Dermis blood vessel endothelial cell (primary cell): ENCODE results near the gene SEMA6A. TPM values are rescaled to one million over a fixed set of nuclear protein-coding genes. Genes with fewer than 3 reads are reported as not detected.
A peak's percentile ranks its signal among the peaks of the same experiment; 100 is the strongest.

Experiments
- DNase-seq: peaks from one replicate; pipeline ENCODE4 v3.0.0; 2010
- total RNA-seq: library from RNA; depleted of rRNA; stranded (reverse); fragments of >200 nt; gene quantifications from 2 replicates; pipeline ENCODE4 v1.2.3, GENCODE V29; 2014

Gene SEMA6A
- total RNA-seq, 1 donor from 2014 or later, result 21.1 TPM

DNA sequence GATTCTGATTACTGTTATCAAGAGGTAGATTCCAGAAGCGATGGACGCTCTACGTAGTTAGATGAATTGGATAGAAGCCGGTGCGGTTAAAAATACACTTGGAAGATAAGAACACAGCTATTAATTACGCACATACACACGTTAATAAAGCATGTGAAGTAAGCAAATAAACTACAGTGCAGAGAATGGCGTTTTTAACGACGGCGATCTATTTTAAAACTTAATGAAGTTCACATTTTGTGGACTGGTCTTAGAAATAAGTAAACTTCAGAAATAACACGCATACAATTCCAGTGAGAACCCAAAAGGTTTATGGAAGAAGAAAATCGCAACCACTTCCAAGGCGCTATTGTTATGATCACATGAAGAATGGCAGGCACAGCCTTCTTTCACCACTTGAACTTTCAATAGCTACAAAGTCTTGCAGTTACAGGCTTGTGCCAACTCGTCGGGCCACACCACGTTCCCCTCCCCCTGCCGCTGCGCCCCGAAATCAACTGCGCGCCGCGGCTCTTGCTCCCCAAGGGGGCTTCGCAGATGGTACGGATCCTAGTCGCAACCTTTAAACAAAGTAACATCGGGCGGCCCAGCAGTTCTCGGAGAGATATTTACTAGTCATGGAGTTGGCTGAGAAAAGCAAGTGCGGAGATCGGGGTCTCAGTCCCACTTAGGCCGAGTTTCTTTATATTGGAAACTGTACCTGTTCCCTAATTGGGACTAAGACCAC, 866 bp upstream of the SEMA6A start:
- peak; percentile 36 for DNase-seq

DNA sequence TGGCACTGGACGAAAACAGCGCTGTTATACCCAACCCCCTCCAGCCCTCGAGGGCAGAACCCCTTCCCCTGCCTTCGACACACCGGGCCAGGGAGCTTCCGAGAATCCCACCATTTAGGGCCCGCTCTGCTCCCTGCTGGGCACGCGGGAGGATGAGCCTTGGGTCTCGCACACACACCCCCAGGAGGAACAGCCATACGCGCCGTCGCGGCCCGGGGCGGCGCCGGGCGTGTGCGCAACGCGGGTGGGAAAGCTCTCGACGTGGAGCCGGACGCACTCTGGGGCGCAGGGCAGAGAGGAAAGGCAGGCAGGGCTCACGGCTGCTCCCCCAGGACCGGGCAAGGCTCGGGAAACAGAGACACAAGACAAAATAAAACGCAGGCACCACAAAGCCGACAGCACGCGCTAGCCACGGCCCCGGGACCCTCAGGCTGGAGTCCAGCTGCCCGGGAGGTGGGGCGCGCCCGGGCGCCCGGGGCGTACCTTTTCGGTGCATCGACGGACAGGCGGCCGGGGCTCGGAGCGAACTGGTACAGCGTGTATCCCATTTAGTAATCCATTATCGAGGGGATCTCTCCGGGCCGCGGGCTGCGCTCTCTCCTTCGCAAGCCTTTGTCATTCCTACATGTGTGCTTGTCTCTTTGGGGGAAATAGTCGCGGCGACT, 789 bp downstream of the SEMA6A start:
- peak; percentile 34 for DNase-seq

DNA sequence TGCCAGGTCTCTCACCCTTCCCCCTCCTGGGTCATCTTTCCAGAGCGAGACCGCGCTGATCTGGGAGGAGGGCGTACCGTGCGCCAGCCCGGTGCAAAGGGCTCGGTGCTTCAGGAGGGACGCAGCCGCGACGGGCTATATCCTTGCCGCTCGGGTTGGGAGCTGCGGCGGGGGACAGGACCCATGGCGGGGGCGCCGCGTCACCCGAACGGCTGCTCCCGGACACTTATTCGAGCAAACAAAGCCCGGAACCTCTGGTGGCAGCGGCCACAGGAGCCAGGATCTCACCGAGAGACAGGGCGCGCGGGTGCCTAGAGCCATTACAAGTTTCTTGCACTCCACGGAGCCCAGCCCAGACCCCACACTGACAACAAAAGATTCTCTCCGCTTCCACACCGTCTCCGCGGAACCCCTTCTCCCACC, 1.3 kb downstream of the SEMA6A start:
- peak; percentile 32 for DNase-seq

- DNase-seq, result peak; percentile 34
These were observed 2.0 kb downstream of the SEMA6A start for GRCh38 chr5:116572350-116573278.

GRCh38 chr5:116571568-116572349, 2.9 kb downstream of the SEMA6A start:
- peak; percentile 16 for DNase-seq

- no peak for DNase-seq
These were observed 4.6 kb downstream of the SEMA6A start for GRCh38 chr5:116569999-116570398.

DNA sequence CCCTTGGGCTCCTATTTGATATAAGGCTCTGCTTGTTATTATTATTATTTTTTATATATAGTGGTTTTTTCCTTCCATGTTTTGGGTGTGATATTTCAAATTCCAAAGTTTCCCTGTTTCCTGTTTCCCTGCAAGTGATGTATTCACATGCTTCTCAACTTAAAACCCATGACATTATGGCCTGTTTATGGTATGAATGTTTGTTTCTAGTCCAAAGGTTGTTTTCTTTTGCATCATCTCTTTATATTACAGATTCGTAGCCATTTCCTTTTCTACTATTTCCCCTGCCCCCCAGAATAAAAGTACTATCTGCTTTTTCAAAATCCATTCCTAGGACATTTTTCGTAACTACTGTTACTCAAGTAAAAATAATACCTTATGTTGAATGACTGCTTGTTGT, 7.5 kb downstream of the SEMA6A start:
- DNase-seq, result no peak

DNA sequence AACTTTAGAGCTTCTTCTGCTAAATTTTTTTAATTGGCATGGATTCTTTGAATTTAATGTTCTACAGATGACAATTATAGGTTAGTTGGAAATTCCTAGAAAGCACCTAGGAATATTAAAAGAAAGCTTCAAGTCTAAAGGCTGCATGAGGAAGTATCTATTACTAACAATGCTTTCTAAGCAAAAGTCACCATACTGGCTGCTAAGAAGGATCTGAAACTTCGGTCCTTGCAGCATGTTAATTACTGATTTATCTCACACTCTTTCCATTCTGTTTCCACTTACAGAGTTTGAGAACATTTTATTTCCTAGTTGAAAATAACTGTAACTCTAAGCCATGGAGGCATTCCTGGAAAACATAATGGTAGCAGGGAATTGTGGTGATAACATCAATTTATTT, 8.4 kb downstream of the SEMA6A start:
- no peak for DNase-seq

DNA sequence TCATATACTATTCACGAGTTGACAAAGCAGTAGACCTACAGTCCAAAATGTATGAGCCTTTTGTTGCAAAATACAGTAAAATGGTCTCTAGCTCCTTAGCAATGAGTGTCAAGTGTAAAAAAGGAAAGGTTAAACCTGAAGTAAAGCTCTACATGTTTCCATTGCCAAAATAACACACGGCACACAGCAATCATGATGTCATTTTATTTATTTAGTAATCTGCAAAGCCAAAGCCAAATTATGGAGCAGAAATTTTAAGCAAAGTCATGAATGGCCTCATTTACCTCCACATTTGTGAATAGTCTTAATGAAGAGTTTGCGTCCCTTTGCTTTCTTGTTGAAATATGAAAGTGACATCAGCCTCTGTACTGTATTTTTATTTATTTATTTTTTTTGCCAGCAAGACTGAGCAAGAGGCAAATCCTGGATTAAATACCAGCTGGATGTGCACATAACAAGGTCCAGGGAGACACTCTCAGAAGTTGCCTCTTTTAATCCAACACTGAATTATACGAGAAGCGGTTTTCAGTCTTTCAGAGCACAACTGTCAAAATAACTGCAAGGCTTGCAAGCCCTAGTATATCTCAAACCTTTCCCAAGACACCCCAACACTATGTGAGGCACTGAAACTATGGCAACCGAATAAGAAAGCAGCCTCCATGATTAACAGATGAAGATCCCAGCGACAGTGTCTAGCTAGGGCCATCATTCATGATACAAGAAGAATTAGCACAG, 9.7 kb downstream of the SEMA6A start:
- no peak for DNase-seq

- no peak for DNase-seq
These were observed 10.3 kb downstream of the SEMA6A start for GRCh38 chr5:116564312-116564711.

- no peak for DNase-seq
These were observed 10.8 kb downstream of the SEMA6A start for GRCh38 chr5:116563736-116564308.

- DNase-seq, result no peak
These were observed 12.0 kb downstream of the SEMA6A start for GRCh38 chr5:116562669-116563068.

DNA sequence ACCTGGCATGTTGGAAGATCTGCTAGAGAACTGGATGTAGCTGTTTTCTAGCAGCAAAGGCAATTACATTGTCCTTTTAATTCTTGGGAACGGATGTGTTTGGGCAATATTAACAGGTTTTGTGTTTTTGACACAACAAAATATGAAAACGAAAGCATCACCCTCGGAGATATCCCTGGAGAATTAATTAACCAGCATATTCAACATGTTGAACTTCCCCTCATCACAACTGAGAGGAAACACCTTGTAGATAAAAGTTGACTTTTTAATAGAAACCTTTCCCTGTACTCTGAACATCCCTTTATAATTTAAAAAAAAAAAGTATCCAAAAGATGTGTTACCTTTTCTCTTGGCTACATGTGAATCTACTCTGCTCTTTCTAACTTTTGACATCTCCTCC, 13.0 kb downstream of the SEMA6A start:
- DNase-seq, result no peak

DNA sequence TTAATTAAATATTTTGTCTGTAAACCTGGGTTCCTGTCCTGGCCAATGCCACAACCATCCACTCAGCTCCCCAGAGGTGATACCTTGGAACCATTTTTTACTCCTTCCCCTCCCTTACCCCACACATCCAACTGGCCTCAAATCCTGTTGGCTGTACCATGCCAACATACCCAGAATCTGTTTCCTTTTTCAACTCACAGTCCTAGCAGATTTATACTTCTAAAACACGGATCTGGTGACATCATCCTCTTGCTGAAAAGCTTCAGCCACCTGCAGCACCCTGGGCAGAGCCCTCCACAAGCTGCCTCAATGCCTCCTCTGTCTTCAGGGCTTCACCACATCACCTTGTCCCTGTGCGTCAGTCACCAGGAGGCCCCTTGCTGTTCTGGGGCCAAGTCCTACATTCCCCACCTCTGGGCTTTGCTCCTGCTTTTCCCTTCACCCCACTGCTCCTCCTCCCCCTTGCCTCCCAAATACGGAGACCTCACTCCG, 14.9 kb downstream of the SEMA6A start:
- DNase-seq, result no peak

DNA sequence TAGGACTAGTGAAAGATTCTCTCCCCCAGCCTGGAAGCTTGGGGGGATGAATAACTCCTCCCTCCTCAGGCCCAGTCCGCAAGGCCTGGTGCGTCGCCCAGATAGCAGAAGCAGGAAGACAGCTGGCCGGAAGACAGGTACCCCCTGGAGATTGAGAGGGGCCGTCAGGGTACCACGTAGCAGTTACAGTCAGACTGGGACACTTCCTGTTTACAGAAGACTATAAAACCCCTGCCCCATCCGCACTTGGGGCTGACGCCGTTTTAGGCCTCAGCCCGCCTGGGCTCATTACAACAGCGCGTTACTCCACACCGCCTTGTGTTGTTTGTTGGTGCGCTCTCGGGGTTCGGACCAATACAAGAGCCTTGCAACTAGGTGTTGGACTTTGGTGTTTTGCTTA, 15.4 kb downstream of the SEMA6A start:
- no peak for DNase-seq

- peak; percentile 49 for DNase-seq
These were observed 16.9 kb downstream of the SEMA6A start for GRCh38 chr5:116557669-116558271.

DNA sequence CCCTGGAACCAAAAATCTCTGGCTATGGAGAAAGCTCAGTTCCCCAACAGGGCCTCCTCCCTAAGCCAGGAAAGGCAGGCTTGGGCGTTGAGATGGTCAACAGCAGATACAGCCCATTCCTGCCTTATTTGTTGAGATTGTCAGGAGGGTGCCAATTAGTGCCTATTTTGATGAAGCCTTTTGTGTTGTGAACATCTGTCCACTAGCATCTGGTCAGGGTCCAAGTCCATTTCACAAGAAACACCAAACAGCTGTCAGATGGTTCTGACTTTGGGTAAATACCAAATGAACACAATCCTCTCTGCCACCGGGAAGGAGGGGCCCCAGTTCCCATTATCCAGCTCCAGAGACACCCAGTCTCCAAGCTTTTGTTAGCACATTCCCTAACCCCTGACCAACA, 19.9 kb downstream of the SEMA6A start:
- DNase-seq, result no peak

DNA sequence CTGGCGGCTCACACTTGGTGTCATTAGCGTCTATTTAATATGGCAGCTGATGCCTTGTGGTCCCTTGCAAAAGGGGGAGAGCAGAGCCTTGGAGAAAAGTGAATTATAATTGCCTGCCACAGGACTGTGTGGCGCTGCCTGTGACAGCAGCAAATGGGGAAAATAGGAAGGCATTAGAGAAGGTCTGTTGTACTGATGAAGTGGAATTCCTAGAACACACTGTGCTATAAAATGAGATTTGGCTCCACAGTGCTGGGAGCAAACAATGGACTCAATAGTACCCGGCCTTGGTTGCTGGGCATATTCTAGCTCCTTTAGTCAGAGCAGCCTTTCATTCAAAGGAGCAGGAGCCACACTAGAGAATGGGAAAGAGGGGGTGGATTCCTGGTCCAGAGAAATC, 21.3 kb downstream of the SEMA6A start:
- DNase-seq, result no peak

DNA sequence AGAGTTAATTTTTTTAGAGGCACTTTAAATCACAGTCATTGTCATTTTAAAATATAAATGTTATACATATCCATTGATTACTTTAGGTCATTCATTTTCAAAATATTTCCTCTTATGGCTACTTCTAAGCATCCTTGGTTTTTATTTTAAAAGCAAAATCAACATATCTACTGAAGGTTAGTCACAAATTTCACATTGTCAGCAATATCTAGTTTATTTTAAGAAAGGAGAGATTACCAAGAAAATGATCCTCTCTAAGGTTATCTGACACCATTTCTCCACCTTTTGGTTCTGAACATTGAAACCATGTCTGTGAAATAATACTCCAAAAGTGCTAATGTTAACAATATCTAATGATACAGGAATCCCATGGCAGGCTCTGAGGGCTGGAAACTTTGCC, 24.5 kb downstream of the SEMA6A start:
- no peak for DNase-seq

GRCh38 chr5:116546743-116547124, 27.9 kb downstream of the SEMA6A start:
- no peak for DNase-seq
